HepG2 (cell line): Measurements from ENCODE around the gene TMEM44. TPM values are rescaled to one million over a fixed set of nuclear protein-coding genes. Genes with fewer than 3 reads are reported as not detected.

Source experiments
- ATAC-seq: fragments of 200-7000 bp; cut with Tn5 transposase; 3 replicates; pipeline ENCODE4 v1.9.1; 2020; ENCODE audit warnings: mild to moderate bottlenecking, moderate library complexity
- BruUV-seq: library from RNA; stranded (reverse); fragments of 400-500 nt; replicated peaks from 2 replicates; lab custom pipeline; 2021; lab: Mats Ljungman, UMichigan
- CTCF ChIA-PET: fragments of 300-600 bp; formaldehyde crosslinking; extraction: SDS; loops from one replicate; lab custom pipeline; 2021; ENCODE audit warnings: low total read pairs, inconsistent platforms, low intra/inter-chr PET ratio; lab: Yijun Ruan, JAX
- POLR2A ChIA-PET: fragments of 350-600 bp; sonication (Branson Sonifier 250); formaldehyde crosslinking; loops from one replicate; lab custom pipeline; 2020; ENCODE audit warnings: antibody characterized with exemption, inconsistent platforms; lab: Yijun Ruan, JAX
- DNase-seq: peaks from one replicate; pipeline ENCODE4 v3.0.0-alpha.2; 2015; ENCODE audit warnings: low spot score
- FAIRE-seq: peaks from 3 replicates; lab custom pipeline; 2011; peaks lifted over from hg19 to GRCh38; lab: Jason Lieb, UNC
- H2AFZ ChIP-seq: one replicate; pipeline ENCODE4 v1.6.1; 2011; ENCODE audit warnings: low read length, inconsistent platforms
- H3K27ac ChIP-seq: fragments of 300-600 bp; 3 replicates; pipeline ENCODE4 v1.8.0; 2011; ENCODE audit warnings: mixed run types, mild to moderate bottlenecking, mixed read lengths, low read length, inconsistent platforms; ENCODE audit not compliant: insufficient read depth; ENCODE audit errors: extremely low read length
- H3K27me3 ChIP-seq, 2 experiments: fragments of 200-600 bp in 1 of 2; 2 replicates in 1 of 2; 3 replicates in 1 of 2; pipeline versions ENCODE4 v1.6.0 to v1.8.0; 2011; ENCODE audit warnings: low read length in 2 of 2, mild to moderate bottlenecking in 2 of 2, moderate library complexity in 2 of 2, inconsistent platforms in 1 of 2; ENCODE audit not compliant: insufficient read depth in 2 of 2, control insufficient read depth in 1 of 2
- H3K36me3 ChIP-seq, 2 experiments: fragments of 200-600 bp in 1 of 2; replicated peaks in 1 of 2; 2 replicates in 1 of 2; 3 replicates in 1 of 2; pipeline versions ENCODE4 v1.5.1 to v1.8.0; 2011; ENCODE audit warnings: low read length in 2 of 2, inconsistent platforms in 1 of 2; ENCODE audit not compliant: insufficient read depth in 2 of 2, control insufficient read depth in 1 of 2
- H3K4me1 ChIP-seq: 2 replicates; pipeline ENCODE4 v1.5.1; 2012; ENCODE audit warnings: low read length, inconsistent platforms; ENCODE audit not compliant: insufficient read depth
- H3K4me2 ChIP-seq: 2 replicates; pipeline ENCODE4 v1.6.0; 2011; ENCODE audit warnings: low read depth, low read length, inconsistent platforms
- H3K4me3 ChIP-seq, 3 experiments: fragments of 200-600 bp in 1 of 3; sonication (generic), shearing (Covaris generic) in 1 of 3; replicated peaks in 1 of 3; 2 replicates each; pipeline ENCODE4 v1.5.1; 2011 to 2016; ENCODE audit warnings: low read length in 3 of 3, inconsistent platforms in 2 of 3, low read depth in 2 of 3, mild to moderate bottlenecking in 2 of 3, control low read depth in 1 of 3, mixed read lengths in 1 of 3; ENCODE audit not compliant: insufficient read depth in 1 of 3
- H3K79me2 ChIP-seq: one replicate; pipeline ENCODE4 v1.6.1; 2011; ENCODE audit warnings: low read length, inconsistent platforms; ENCODE audit not compliant: insufficient read depth
- H3K9ac ChIP-seq: 2 replicates; pipeline ENCODE4 v1.6.0; 2011; ENCODE audit warnings: mild to moderate bottlenecking, low read depth, low read length, inconsistent platforms; ENCODE audit not compliant: insufficient read depth
- H3K9me3 ChIP-seq: 2 replicates; pipeline ENCODE4 v1.5.1; 2012; ENCODE audit warnings: mild to moderate bottlenecking, low read length
- H4K20me1 ChIP-seq: 2 replicates; pipeline ENCODE4 v1.6.0; 2011; ENCODE audit warnings: inconsistent platforms, mild to moderate bottlenecking, low read length, moderate library complexity; ENCODE audit not compliant: insufficient read depth
- FOSL2 ChIP-seq: sonication (generic); formaldehyde crosslinking; IDR thresholded peaks from 2 replicates; pipeline ENCODE4 v1.4.0; 2020; ENCODE audit warnings: missing genetic modification reagents
- MED1 ChIP-seq: sonication (generic); formaldehyde crosslinking; IDR thresholded peaks from 2 replicates; pipeline ENCODE4 v1.4.0; 2020; ENCODE audit warnings: missing genetic modification reagents
- NR2F1 ChIP-seq, 2 experiments: fragments of 450-650 bp in 1 of 2; formaldehyde crosslinking in 1 of 2; IDR thresholded peaks; 2 replicates each; pipeline versions ENCODE4 v1.5.0 to v1.6.1; 2016 to 2020; ENCODE audit warnings: mild to moderate bottlenecking in 1 of 2, missing compliant biosample characterization in 1 of 2, missing genetic modification reagents in 1 of 2, moderate library complexity in 1 of 2
- RAD21 ChIP-seq: fragments of 450-650 bp; formaldehyde crosslinking; IDR thresholded peaks from 2 replicates; pipeline ENCODE4 v1.5.0; 2020; ENCODE audit warnings: mild to moderate bottlenecking
- REPIN1 ChIP-seq: sonication (generic); formaldehyde crosslinking; IDR thresholded peaks from 2 replicates; pipeline ENCODE4 v1.8.0; 2022; ENCODE audit warnings: missing genetic modification reagents, low read depth, mild to moderate bottlenecking, borderline replicate concordance
- SOX6 ChIP-seq, 2 experiments: fragments of 450-650 bp in 1 of 2; sonication (generic) in 1 of 2; formaldehyde crosslinking in 1 of 2; IDR thresholded peaks; 2 replicates each; pipeline versions ENCODE4 v1.4.0 to v1.6.1; 2017 to 2020; ENCODE audit warnings: antibody characterized with exemption in 1 of 2, mild to moderate bottlenecking in 1 of 2, missing genetic modification reagents in 1 of 2
- SPEN ChIP-seq: sonication (generic); formaldehyde crosslinking; IDR thresholded peaks from 2 replicates; pipeline ENCODE4 v1.5.1; 2020; ENCODE audit warnings: low read depth, mild to moderate bottlenecking, missing genetic modification reagents
- ZFP41 ChIP-seq: sonication (generic); formaldehyde crosslinking; IDR thresholded peaks from 2 replicates; pipeline ENCODE4 v1.4.0; 2020; ENCODE audit warnings: mild to moderate bottlenecking, missing genetic modification reagents, borderline replicate concordance
- ZMYM3 ChIP-seq: sonication (generic); formaldehyde crosslinking; IDR thresholded peaks from 2 replicates; pipeline ENCODE4 v1.5.1; 2020; ENCODE audit warnings: mild to moderate bottlenecking, missing genetic modification reagents
- ZNF605 ChIP-seq: sonication (generic); formaldehyde crosslinking; IDR thresholded peaks from 2 replicates; pipeline ENCODE4 v1.8.0; 2022; ENCODE audit warnings: mild to moderate bottlenecking, missing genetic modification reagents
- WGBS: methylation state at CpG from one replicate; pipeline ENCODE4 v1.1.6; 2017; ENCODE audit warnings: low lambda C conversion rate; 5-methylcytosine and 5-hydroxymethylcytosine counted together
- in situ Hi-C: cut with HindIII; loops from 2 replicates; pipeline ENCODE4 v1.10.0; 2017; ENCODE audit warnings: low pct_unique_long_range_greater_than_20kb; ENCODE audit not compliant: extremely low pct_ligation_motif_present
- intact Hi-C: fragments of 100-400 bp; cut with micrococcal nuclease; formaldehyde crosslinking; loops from one replicate; pipeline ENCODE4 v1.10.0; 2022; ENCODE audit not compliant: unreplicated experiment
- polyA plus RNA-seq, 8 experiments: library from polyadenylated mRNA; depleted of rRNA in 3 of 8; stranded (reverse) in 7 of 8; unstranded in 1 of 8; fragments of >200 nt; fragmentation: Illumina TruSeq in 4 of 8; extraction: Trizol in 4 of 8; gene quantifications; 2 replicates each; pipeline versions ENCODE4 v1.2.1 to v1.2.3, GENCODE V29; 2011 to 2016; ENCODE audit warnings: low read depth in 4 of 8, missing spikeins in 1 of 8, mixed read lengths in 1 of 8; ENCODE audit not compliant: insufficient read depth in 1 of 8
- total RNA-seq, 5 experiments: library from RNA; depleted of rRNA; stranded (reverse); fragments of >200 nt; fragmentation: Illumina TruSeq; extraction: Trizol; gene quantifications; 2 replicates each; pipeline ENCODE4 v1.2.3, GENCODE V29; 2016; ENCODE audit warnings: low read depth in 1 of 5
- TF ChIP-seq, protein P1 (sequence below): IDR thresholded peaks from 2 replicates; pipeline ENCODE4 v1.6.1; 2012; ENCODE audit warnings: inconsistent platforms
- TF ChIP-seq, protein P2 (sequence below): sonication (generic); formaldehyde crosslinking; conservative IDR thresholded peaks from 2 replicates; pipeline ENCODE4 v1.4.0; 2020; ENCODE audit warnings: mild to moderate bottlenecking, missing genetic modification reagents, moderate library complexity
- TF ChIP-seq, protein P3 (sequence below): sonication (generic); formaldehyde crosslinking; IDR thresholded peaks from 2 replicates; pipeline ENCODE4 v1.8.1; 2022; ENCODE audit warnings: low read depth, mild to moderate bottlenecking, missing genetic modification reagents

Gene TMEM44
- total and polyA plus RNA-seq, 2 of the 13 experiments (the other 11 are each of a cell fraction or from before 2014, with no cell fraction given), result 7.3 to 13.8 TPM

DNA sequence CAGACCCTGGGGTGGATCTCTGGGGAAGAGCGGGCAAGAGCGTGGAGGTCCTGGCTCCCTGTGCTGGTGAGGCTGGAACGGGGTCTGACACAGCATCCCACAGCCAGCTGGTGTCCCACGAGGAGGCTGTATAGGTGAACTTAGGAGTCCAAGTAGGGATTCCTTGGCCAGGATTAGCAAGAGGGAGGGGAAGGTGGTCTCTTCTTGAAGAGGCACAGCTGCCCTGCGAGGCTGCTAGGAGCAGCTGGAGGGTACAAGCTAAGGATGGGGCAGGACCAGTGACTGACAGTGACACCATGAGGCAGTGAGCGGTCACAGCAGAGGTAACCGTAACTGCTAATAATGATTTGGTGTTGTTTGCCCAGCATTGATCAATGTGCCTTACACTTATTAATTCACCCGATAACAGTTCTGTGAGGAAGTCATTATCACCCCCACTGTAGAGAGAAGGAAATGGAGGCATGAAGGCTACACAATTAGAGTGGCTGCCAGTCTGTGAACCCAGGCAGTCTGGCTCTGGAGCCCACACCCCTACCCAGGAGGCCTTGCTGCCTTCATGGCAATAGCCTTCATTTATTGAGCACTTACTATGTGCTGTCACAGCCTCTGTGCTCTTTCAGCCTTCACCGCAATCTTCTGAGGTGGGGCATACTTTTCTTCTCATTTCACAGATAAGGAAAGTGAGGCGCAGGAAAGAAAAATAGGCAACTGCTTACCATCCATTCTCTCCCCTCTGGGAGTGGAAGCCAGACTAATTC, 59.4 kb downstream of the TMEM44 start:
- H3K9ac ChIP-seq, result no peak overlapping the region
- ChIA-PET CTCF (interaction anchor here (1.5 kb wide), 1 partner anchor 102 kb away, joined by 11 read pairs; no protein-coding TSS in a partner anchor), POLR2A (interaction anchor here (1.4 to 3.5 kb wide), 6 partner anchors 9 to 178 kb away, joined by 3 to 24 read pairs (median 6); no protein-coding TSS in a partner anchor)
- 50% methylated on average over 10 of the region's 10 CpGs for WGBS
- ATAC-seq, result peak; percentile 89
- H3K9me3 ChIP-seq, result no peaks in the 10 kb centered on the region
- H3K27me3 ChIP-seq, result no peaks in the 10 kb centered on the region
- no peak overlapping the region; a peak in 1 of 6 replicates for H3K4me3 ChIP-seq
- H2AFZ ChIP-seq, result no peak overlapping the region
- peak; percentile 86 for FAIRE-seq
- peak; percentile 48 for DNase-seq
- intact Hi-C loops, result loop anchor here (1.0 to 5.0 kb wide), 2 partner anchors 87 to 102 kb away; partner anchors contain the start of gene ATP13A3
- peak overlapping the region; percentile 42; the same call in 1 of the 2 replicates for H3K4me2 ChIP-seq
- no peaks in the 10 kb centered on the region for H4K20me1 ChIP-seq
- peaks cover 64% of the 10 kb centered on the region for H3K4me1 ChIP-seq
- H3K36me3 ChIP-seq, result no peaks in the 10 kb centered on the region
- H3K79me2 ChIP-seq, result no peaks in the 10 kb centered on the region
- in situ Hi-C loops, result loop anchor here (5.0 kb wide), 1 partner anchor 97 kb away; no protein-coding TSS in a partner anchor
- no peak overlapping the region for H3K27ac ChIP-seq
- BruUV-seq, result no TSS peak
- TF ChIP-seq ZMYM3 (peak; percentile 69; the same call in 1 of the 2 replicates), ZFP41 (no peak), ZNF605 (CRISPR knock-in tag) (no peak), FOSL2 (CRISPR knock-in tag) (0 out of 2 replicates have a peak, but pooled peaks have one; percentile 7), RAD21 (peak; percentile 75), SOX6 (IDR thresholded peaks at IDR 0.05) (no peak), SOX6 (CRISPR knock-in tag; IDR thresholded peaks at IDR 0.05) (no peak), REPIN1 (peak; percentile 62; the same call in 1 of the 2 replicates), SPEN (peak; percentile 27; the same call in 1 of the 2 replicates), NR2F1 (CRISPR knock-in tag; IDR thresholded peaks at IDR 0.05) (no peak), MED1 (CRISPR knock-in tag) (no peak)
- TF ChIP-seq, protein P1, sequence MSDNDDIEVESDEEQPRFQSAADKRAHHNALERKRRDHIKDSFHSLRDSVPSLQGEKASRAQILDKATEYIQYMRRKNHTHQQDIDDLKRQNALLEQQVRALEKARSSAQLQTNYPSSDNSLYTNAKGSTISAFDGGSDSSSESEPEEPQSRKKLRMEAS, result 0 out of 2 replicates have a peak, but pooled peaks have one; percentile 16
- TF ChIP-seq, protein P2, sequence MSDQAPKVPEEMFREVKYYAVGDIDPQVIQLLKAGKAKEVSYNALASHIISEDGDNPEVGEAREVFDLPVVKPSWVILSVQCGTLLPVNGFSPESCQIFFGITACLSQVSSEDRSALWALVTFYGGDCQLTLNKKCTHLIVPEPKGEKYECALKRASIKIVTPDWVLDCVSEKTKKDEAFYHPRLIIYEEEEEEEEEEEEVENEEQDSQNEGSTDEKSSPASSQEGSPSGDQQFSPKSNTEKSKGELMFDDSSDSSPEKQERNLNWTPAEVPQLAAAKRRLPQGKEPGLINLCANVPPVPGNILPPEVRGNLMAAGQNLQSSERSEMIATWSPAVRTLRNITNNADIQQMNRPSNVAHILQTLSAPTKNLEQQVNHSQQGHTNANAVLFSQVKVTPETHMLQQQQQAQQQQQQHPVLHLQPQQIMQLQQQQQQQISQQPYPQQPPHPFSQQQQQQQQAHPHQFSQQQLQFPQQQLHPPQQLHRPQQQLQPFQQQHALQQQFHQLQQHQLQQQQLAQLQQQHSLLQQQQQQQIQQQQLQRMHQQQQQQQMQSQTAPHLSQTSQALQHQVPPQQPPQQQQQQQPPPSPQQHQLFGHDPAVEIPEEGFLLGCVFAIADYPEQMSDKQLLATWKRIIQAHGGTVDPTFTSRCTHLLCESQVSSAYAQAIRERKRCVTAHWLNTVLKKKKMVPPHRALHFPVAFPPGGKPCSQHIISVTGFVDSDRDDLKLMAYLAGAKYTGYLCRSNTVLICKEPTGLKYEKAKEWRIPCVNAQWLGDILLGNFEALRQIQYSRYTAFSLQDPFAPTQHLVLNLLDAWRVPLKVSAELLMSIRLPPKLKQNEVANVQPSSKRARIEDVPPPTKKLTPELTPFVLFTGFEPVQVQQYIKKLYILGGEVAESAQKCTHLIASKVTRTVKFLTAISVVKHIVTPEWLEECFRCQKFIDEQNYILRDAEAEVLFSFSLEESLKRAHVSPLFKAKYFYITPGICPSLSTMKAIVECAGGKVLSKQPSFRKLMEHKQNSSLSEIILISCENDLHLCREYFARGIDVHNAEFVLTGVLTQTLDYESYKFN (CRISPR knock-in tag), result peak; percentile 25; the same call in 1 of the 2 replicates
- TF ChIP-seq, protein P3, sequence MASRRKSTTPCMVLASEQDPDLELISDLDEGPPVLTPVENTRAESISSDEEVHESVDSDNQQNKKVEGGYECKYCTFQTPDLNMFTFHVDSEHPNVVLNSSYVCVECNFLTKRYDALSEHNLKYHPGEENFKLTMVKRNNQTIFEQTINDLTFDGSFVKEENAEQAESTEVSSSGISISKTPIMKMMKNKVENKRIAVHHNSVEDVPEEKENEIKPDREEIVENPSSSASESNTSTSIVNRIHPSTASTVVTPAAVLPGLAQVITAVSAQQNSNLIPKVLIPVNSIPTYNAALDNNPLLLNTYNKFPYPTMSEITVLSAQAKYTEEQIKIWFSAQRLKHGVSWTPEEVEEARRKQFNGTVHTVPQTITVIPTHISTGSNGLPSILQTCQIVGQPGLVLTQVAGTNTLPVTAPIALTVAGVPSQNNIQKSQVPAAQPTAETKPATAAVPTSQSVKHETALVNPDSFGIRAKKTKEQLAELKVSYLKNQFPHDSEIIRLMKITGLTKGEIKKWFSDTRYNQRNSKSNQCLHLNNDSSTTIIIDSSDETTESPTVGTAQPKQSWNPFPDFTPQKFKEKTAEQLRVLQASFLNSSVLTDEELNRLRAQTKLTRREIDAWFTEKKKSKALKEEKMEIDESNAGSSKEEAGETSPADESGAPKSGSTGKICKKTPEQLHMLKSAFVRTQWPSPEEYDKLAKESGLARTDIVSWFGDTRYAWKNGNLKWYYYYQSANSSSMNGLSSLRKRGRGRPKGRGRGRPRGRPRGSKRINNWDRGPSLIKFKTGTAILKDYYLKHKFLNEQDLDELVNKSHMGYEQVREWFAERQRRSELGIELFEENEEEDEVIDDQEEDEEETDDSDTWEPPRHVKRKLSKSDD (CRISPR knock-in tag), result no peak
